CD14-positive monocyte (primary cell): ENCODE results near the gene ULBP2. TPM values are rescaled to one million over a fixed set of nuclear protein-coding genes. Genes with fewer than 3 reads are reported as not detected.

Experiments used
- DNase-seq, 3 donors: peaks; one replicate each; pipeline ENCODE4 v3.0.0-alpha.2; 2011 to 2022
- H2AFZ ChIP-seq: 2 replicates; pipeline ENCODE4 v1.6.0; 2012; ENCODE audit warnings: mild to moderate bottlenecking, low read depth, low read length, inconsistent platforms; ENCODE audit not compliant: insufficient read depth, poor library complexity, severe bottlenecking
- H3K27ac ChIP-seq, 2 donors: 1 replicate in 1 of 2; 2 replicates in 1 of 2; pipeline ENCODE4 v1.5.1; 2012 to 2013; ENCODE audit warnings: low read length in 2 of 2, control low read depth in 1 of 2, inconsistent platforms in 1 of 2, low read depth in 1 of 2, mild to moderate bottlenecking in 1 of 2
- H3K27me3 ChIP-seq, 2 donors: one replicate each; pipeline versions ENCODE4 v1.6.0 to v1.6.1; 2011 to 2013; ENCODE audit warnings: low read length in 2 of 2; ENCODE audit not compliant: control insufficient read depth in 2 of 2, insufficient read depth in 2 of 2
- H3K36me3 ChIP-seq, 2 donors: replicated peaks in 1 of 2; 1 replicate in 1 of 2; 2 replicates in 1 of 2; pipeline versions ENCODE4 v1.5.1 to v1.6.1; 2012 to 2013; ENCODE audit warnings: low read length in 2 of 2, control low read depth in 1 of 2, inconsistent platforms in 1 of 2, mild to moderate bottlenecking in 1 of 2; ENCODE audit not compliant: insufficient read depth in 2 of 2, control insufficient read depth in 1 of 2
- H3K4me1 ChIP-seq, 2 donors: 1 replicate in 1 of 2; 2 replicates in 1 of 2; pipeline versions ENCODE4 v1.5.1 to v1.6.1; 2012 to 2013; ENCODE audit warnings: low read length in 2 of 2, control low read depth in 1 of 2, inconsistent platforms in 1 of 2, mild to moderate bottlenecking in 1 of 2, moderate library complexity in 1 of 2; ENCODE audit not compliant: insufficient read depth in 2 of 2, control insufficient read depth in 1 of 2
- H3K4me2 ChIP-seq: replicated peaks from 2 replicates; pipeline ENCODE3; 2012; ENCODE audit warnings: low read length, moderate library complexity, mild to moderate bottlenecking; ENCODE audit not compliant: poor library complexity, severe bottlenecking; ENCODE audit errors: extremely low read depth
- H3K4me3 ChIP-seq, 3 experiments: fragments of 200-600 bp in 1 of 3; sonication (generic) in 1 of 3; replicated peaks in 1 of 3; 1 replicate in 2 of 3; 2 replicates in 1 of 3; pipeline ENCODE4 v1.5.1; 2011 to 2013; ENCODE audit warnings: low read length in 3 of 3, mild to moderate bottlenecking in 3 of 3, control low read depth in 2 of 3, low read depth in 2 of 3, inconsistent platforms in 1 of 3, moderate library complexity in 1 of 3
- H3K79me2 ChIP-seq: 2 replicates; pipeline ENCODE4 v1.6.0; 2012; ENCODE audit warnings: mild to moderate bottlenecking, control low read depth, inconsistent platforms, low read length, moderate library complexity; ENCODE audit not compliant: insufficient read depth
- H3K9ac ChIP-seq: 2 replicates; pipeline ENCODE4 v1.6.0; 2017; ENCODE audit warnings: low read length, mild to moderate bottlenecking; ENCODE audit not compliant: insufficient read depth, poor library complexity, severe bottlenecking
- H3K9me3 ChIP-seq, 2 donors: replicated peaks in 1 of 2; 1 replicate in 1 of 2; 2 replicates in 1 of 2; pipeline versions ENCODE4 v1.5.1 to v1.6.1; 2012 to 2013; ENCODE audit warnings: low read length in 2 of 2, control low read depth in 1 of 2; ENCODE audit not compliant: control insufficient read depth in 1 of 2, insufficient read depth in 1 of 2
- H4K20me1 ChIP-seq: 2 replicates; pipeline ENCODE4 v1.6.0; 2012; ENCODE audit warnings: mild to moderate bottlenecking, low read length, control low read depth, moderate library complexity; ENCODE audit not compliant: insufficient read depth
- H3K27ac Mint-ChIP-seq, 7 donors: one replicate each; pipeline ENCODE4 v1.8.0; 2020; ENCODE audit warnings: mild to moderate bottlenecking in 7 of 7, mixed read lengths in 7 of 7, moderate library complexity in 6 of 7, inconsistent platforms in 2 of 7
- H3K27me3 Mint-ChIP-seq, 3 donors: one replicate each; pipeline ENCODE4 v1.8.0; 2021 to 2022; ENCODE audit warnings: low read depth in 3 of 3, mild to moderate bottlenecking in 3 of 3, mixed read lengths in 3 of 3, moderate library complexity in 3 of 3, inconsistent platforms in 1 of 3
- H3K36me3 Mint-ChIP-seq, 2 donors: one replicate each; pipeline ENCODE4 v1.8.0; 2020; ENCODE audit warnings: mixed read lengths in 2 of 2, inconsistent platforms in 1 of 2, mild to moderate bottlenecking in 1 of 2
- H3K4me1 Mint-ChIP-seq: one replicate; pipeline ENCODE4 v1.8.0; 2020; ENCODE audit warnings: mild to moderate bottlenecking, mixed read lengths
- H3K4me3 Mint-ChIP-seq, 2 donors: one replicate each; pipeline ENCODE4 v1.8.0; 2020; ENCODE audit warnings: mild to moderate bottlenecking in 2 of 2, mixed read lengths in 2 of 2, moderate library complexity in 1 of 2
- H3K9me3 Mint-ChIP-seq, 7 donors: one replicate each; pipeline ENCODE4 v1.8.0; 2020 to 2022; ENCODE audit warnings: mixed read lengths in 7 of 7, mild to moderate bottlenecking in 6 of 7, moderate library complexity in 6 of 7, inconsistent platforms in 2 of 7
- WGBS: methylation state at CpG from one replicate; pipeline ENCODE4 v1.1.5; 2013; ENCODE audit warnings: missing lambda C conversion rate; ENCODE audit not compliant: insufficient coverage; 5-methylcytosine and 5-hydroxymethylcytosine counted together
- intact Hi-C, 2 donors: fragments of 100-400 bp; cut with micrococcal nuclease; formaldehyde crosslinking; loops; one replicate each; pipeline versions ENCODE4 v1.15.0 to v1.15.1; 2023
- polyA plus RNA-seq, 3 donors: library from polyadenylated mRNA; depleted of rRNA in 1 of 3; unstranded in 2 of 3; stranded (reverse) in 1 of 3; fragments of 300-500 nt in 2 of 3; fragments of >200 nt in 1 of 3; fragmentation: Illumina TruSeq in 2 of 3; gene quantifications; 1 replicate in 2 of 3; 2 replicates in 1 of 3; pipeline ENCODE4 v1.2.3, GENCODE V29; 2012 to 2021
- TF ChIP-seq, protein P1 (sequence below): fragments of 200-600 bp; IDR thresholded peaks from one replicate; pipeline ENCODE4 v1.8.0; 2022; ENCODE audit warnings: antibody characterized with exemption, mild to moderate bottlenecking

ULBP2 gene
- polyA plus RNA-seq, 3 donors, result 0.31 to 0.49 TPM; not detected in 1

DNA sequence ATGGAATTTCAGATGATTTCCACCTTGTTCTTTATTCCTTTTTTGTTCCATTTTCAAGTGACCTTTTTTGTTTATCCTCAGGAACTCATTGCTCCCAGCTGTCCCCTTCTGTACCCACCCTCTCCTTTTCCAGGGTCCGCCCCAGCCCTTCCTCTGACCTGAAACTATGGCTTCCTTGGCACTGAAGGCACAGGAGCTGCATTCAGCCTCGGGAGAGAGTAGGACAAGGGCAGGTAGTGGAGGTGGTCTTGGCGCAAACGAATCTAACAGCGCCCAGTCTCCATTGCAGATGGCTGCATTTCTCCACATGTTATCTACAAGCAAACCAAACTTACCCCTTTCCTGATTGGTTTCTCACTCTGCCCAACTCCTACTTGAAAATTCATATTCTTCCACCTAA lies 8.8 kb upstream of the ULBP2 start:
- WGBS, result 0% methylated on average over 1 of the region's 5 CpGs
- intact Hi-C loops, result loop anchor here in 1 of 2 donors (10.0 kb wide), 2 partner anchors 388 to 882 kb away; partner anchors contain the start of gene PPIL4
- no peaks in the 10 kb centered on the region for H3K9me3 ChIP-seq
- no peaks in the 10 kb centered on the region for H3K36me3 ChIP-seq
- no peaks in the 10 kb centered on the region for H3K79me2 ChIP-seq
- H3K27ac Mint-ChIP-seq, result no peak overlapping the region
- H3K36me3 Mint-ChIP-seq, result no peaks in the 10 kb centered on the region
- DNase-seq, result no peak
- no peak overlapping the region for H2AFZ ChIP-seq
- TF ChIP-seq, protein P1, sequence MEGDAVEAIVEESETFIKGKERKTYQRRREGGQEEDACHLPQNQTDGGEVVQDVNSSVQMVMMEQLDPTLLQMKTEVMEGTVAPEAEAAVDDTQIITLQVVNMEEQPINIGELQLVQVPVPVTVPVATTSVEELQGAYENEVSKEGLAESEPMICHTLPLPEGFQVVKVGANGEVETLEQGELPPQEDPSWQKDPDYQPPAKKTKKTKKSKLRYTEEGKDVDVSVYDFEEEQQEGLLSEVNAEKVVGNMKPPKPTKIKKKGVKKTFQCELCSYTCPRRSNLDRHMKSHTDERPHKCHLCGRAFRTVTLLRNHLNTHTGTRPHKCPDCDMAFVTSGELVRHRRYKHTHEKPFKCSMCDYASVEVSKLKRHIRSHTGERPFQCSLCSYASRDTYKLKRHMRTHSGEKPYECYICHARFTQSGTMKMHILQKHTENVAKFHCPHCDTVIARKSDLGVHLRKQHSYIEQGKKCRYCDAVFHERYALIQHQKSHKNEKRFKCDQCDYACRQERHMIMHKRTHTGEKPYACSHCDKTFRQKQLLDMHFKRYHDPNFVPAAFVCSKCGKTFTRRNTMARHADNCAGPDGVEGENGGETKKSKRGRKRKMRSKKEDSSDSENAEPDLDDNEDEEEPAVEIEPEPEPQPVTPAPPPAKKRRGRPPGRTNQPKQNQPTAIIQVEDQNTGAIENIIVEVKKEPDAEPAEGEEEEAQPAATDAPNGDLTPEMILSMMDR, result no peak
- H3K4me2 ChIP-seq, result no peak overlapping the region
- H3K4me1 ChIP-seq, result peaks cover 0 to 3% of the 10 kb centered on the region in 2 donors
- peaks cover 60 to 88% of the 10 kb centered on the region in 2 donors for H3K27me3 ChIP-seq
- H3K4me1 Mint-ChIP-seq, result peaks cover 3% of the 10 kb centered on the region
- H3K27ac ChIP-seq, result no peak overlapping the region
- no peaks in the 10 kb centered on the region for H4K20me1 ChIP-seq
- peak overlapping the region in 1 of 2 donors; percentile 68 for H3K4me3 Mint-ChIP-seq
- H3K9ac ChIP-seq, result no peak overlapping the region
- H3K27me3 Mint-ChIP-seq, result peaks cover 72 to 88% (median 72%) of the 10 kb centered on the region in 3 donors
- H3K4me3 ChIP-seq, result no peak overlapping the region
- peaks cover 0 to 4% (median 0%) of the 10 kb centered on the region in 7 donors for H3K9me3 Mint-ChIP-seq

DNA sequence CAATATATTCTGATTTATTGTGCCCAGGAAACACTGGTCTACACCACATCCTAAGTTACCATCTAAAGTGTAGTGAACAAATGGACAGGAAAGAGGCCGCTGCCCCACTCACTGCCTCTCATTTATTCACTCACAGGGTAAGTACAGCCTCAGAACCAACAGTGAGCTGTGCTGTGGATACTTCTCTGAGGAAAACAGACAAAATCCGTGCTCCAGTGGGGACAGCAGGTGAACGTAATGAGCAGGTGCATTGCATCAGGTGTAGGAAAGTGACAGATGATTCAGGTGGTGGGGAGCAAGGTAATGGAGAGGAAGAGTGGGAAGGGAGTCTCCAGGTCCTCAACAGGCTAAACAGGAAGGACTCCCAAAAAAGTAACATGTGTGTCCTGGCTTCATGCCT lies 8.4 kb upstream of the ULBP2 start:
- Histone ChIP-seq H3K4me2 (no peak overlapping the region), H3K27me3 (peaks cover 63 to 91% of the 10 kb centered on the region in 2 donors), H3K27ac (no peak overlapping the region), H3K79me2 (no peaks in the 10 kb centered on the region), H3K4me1 (peaks cover 4 to 8% of the 10 kb centered on the region in 2 donors), H3K9ac (no peak overlapping the region), H4K20me1 (no peaks in the 10 kb centered on the region), H3K4me3 (no peak overlapping the region), H2AFZ (no peak overlapping the region), H3K36me3 (no peaks in the 10 kb centered on the region), H3K9me3 (no peaks in the 10 kb centered on the region)
- DNase-seq, result no peak
- intact Hi-C loops, result loop anchor here in 1 of 2 donors (10.0 kb wide), 2 partner anchors 389 to 881 kb away; partner anchors contain the start of gene PPIL4
- peaks cover 0 to 7% (median 2%) of the 10 kb centered on the region in 7 donors for H3K9me3 Mint-ChIP-seq
- TF ChIP-seq, protein P1, result no peak
- H3K36me3 Mint-ChIP-seq, result no peaks in the 10 kb centered on the region
- peaks cover 72 to 88% (median 74%) of the 10 kb centered on the region in 3 donors for H3K27me3 Mint-ChIP-seq
- H3K27ac Mint-ChIP-seq, result no peak overlapping the region
- WGBS, result 4% methylated on average over 2 of the region's 3 CpGs
- H3K4me3 Mint-ChIP-seq, result peak overlapping the region in 1 of 2 donors; percentile 68
- H3K4me1 Mint-ChIP-seq, result peaks cover 6% of the 10 kb centered on the region
